OCI-LY3 (cell line): ENCODE results near the gene NEDD4L.

ENCODE experiments used
- H2AFZ ChIP-seq: fragments of 200-600, 300-600 bp; shearing (Covaris generic); 2 replicates; pipeline ENCODE4 v1.6.0; 2014; ENCODE audit warnings: antibody characterized with exemption, low read depth, low read length
- H3K27ac ChIP-seq: fragments of 200-600, 300-600 bp; sonication (generic); 2 replicates; pipeline ENCODE4 v1.5.1; 2014; ENCODE audit warnings: mild to moderate bottlenecking, low read length, moderate library complexity, mixed read lengths
- H3K27me3 ChIP-seq: fragments of 200-600, 300-600 bp; sonication (generic); 2 replicates; pipeline ENCODE4 v1.6.1; 2014; ENCODE audit warnings: low read depth, low read length, mixed read lengths
- H3K36me3 ChIP-seq: fragments of 200-600, 300-600 bp; sonication (generic); replicated peaks from 2 replicates; pipeline ENCODE3; 2014; ENCODE audit warnings: low read depth, low read length, mixed read lengths
- H3K4me1 ChIP-seq: fragments of 300-600, 200-600 bp; sonication (generic); 2 replicates; pipeline ENCODE4 v1.6.1; 2014; ENCODE audit warnings: low read length, mixed read lengths
- H3K4me2 ChIP-seq: fragments of 200-600, 300-600 bp; sonication (generic); 2 replicates; pipeline ENCODE4 v1.6.1; 2014; ENCODE audit warnings: low read length, mixed read lengths
- H3K4me3 ChIP-seq: fragments of 300-600, 200-600 bp; sonication (generic); 2 replicates; pipeline ENCODE4 v1.5.1; 2014; ENCODE audit warnings: antibody characterized with exemption, mild to moderate bottlenecking, low read length, moderate library complexity
- H3K79me2 ChIP-seq: fragments of 300-600, 200-600 bp; shearing (Covaris generic); 2 replicates; pipeline ENCODE4 v1.6.1; 2014; ENCODE audit warnings: mild to moderate bottlenecking, low read length, mixed read lengths
- H3K9ac ChIP-seq: fragments of 300-600, 200-600 bp; shearing (Covaris generic); 2 replicates; pipeline ENCODE4 v1.6.0; 2014; ENCODE audit warnings: mild to moderate bottlenecking, low read length, moderate library complexity
- H3K9me3 ChIP-seq: fragments of 200-600, 300-600 bp; shearing (Covaris generic); 2 replicates; pipeline ENCODE4 v1.6.1; 2014; ENCODE audit warnings: low read length, mixed read lengths; ENCODE audit not compliant: insufficient read depth
- H4K20me1 ChIP-seq: fragments of 200-600, 300-600 bp; sonication (generic); 2 replicates; pipeline ENCODE4 v1.6.1; 2016; ENCODE audit warnings: low read length, mixed read lengths; ENCODE audit not compliant: insufficient read depth
- CTCF ChIP-seq: fragments of 200-600, 300-600 bp; sonication (generic); IDR thresholded peaks from 2 replicates; pipeline ENCODE4 v1.5.1; 2014; ENCODE audit warnings: antibody characterized with exemption, low read length, low read depth
- EZH2phosphoT487 ChIP-seq: fragments of 200-600 bp; shearing (Covaris generic); IDR thresholded peaks from 2 replicates; pipeline ENCODE4 v1.6.1; 2018; ENCODE audit warnings: antibody characterized with exemption, mixed run types, low read depth

The NEDD4L gene

GRCh38 chr18:58230438-58231179 lies 186.6 kb downstream of the NEDD4L start:
- Histone ChIP-seq H4K20me1 (peaks cover 42% of the 10 kb centered on the region), H3K4me3 (peak overlapping the region; percentile 68), H2AFZ (no peak overlapping the region), H3K27ac (peak overlapping the region; percentile 88), H3K36me3 (peaks cover 36% of the 10 kb centered on the region), H3K79me2 (peaks cover 96% of the 10 kb centered on the region), H3K4me2 (peak overlapping the region; percentile 85), H3K9me3 (no peaks in the 10 kb centered on the region), H3K4me1 (peaks cover 66% of the 10 kb centered on the region), H3K27me3 (no peaks in the 10 kb centered on the region), H3K9ac (peak overlapping the region; percentile 71)
- TF ChIP-seq CTCF (no peak), EZH2phosphoT487 (no peak)

GRCh38 chr18:58231930-58232329 lies 187.9 kb downstream of the NEDD4L start:
- Histone ChIP-seq H3K79me2 (peaks cover 90% of the 10 kb centered on the region), H3K9ac (peak overlapping the region; percentile 71; the same call in 1 of the 2 replicates), H3K4me3 (peak overlapping the region; percentile 68; the same call in 1 of the 2 replicates), H3K27ac (peak overlapping the region; percentile 88), H2AFZ (no peak overlapping the region), H3K36me3 (peaks cover 36% of the 10 kb centered on the region), H3K9me3 (no peaks in the 10 kb centered on the region), H3K27me3 (no peaks in the 10 kb centered on the region), H3K4me1 (peaks cover 52% of the 10 kb centered on the region), H4K20me1 (peaks cover 42% of the 10 kb centered on the region), H3K4me2 (peak overlapping the region; percentile 85)
- TF ChIP-seq CTCF (peak; percentile 99), EZH2phosphoT487 (no peak)

GRCh38 chr18:58232668-58233067 lies 188.6 kb downstream of the NEDD4L start:
- Histone ChIP-seq H3K27me3 (no peaks in the 10 kb centered on the region), H2AFZ (no peak overlapping the region), H3K9me3 (no peaks in the 10 kb centered on the region), H3K9ac (no peak overlapping the region), H3K36me3 (peaks cover 32% of the 10 kb centered on the region), H3K4me1 (peaks cover 45% of the 10 kb centered on the region), H3K27ac (no peak overlapping the region), H4K20me1 (peaks cover 42% of the 10 kb centered on the region), H3K4me3 (no peak overlapping the region), H3K79me2 (peaks cover 88% of the 10 kb centered on the region), H3K4me2 (no peak overlapping the region)
- TF ChIP-seq CTCF (no peak), EZH2phosphoT487 (no peak)

- peaks cover 54% of the 10 kb centered on the region for H4K20me1 ChIP-seq
- H3K79me2 ChIP-seq = peaks cover 84% of the 10 kb centered on the region
- no peak overlapping the region for H2AFZ ChIP-seq
- no peak overlapping the region for H3K4me2 ChIP-seq
- H3K36me3 ChIP-seq = peaks cover 21% of the 10 kb centered on the region
- H3K9ac ChIP-seq = no peak overlapping the region
- H3K27me3 ChIP-seq = no peaks in the 10 kb centered on the region
- H3K9me3 ChIP-seq = no peaks in the 10 kb centered on the region
- no peak overlapping the region for H3K4me3 ChIP-seq
- peaks cover 28% of the 10 kb centered on the region for H3K4me1 ChIP-seq
- no peak overlapping the region for H3K27ac ChIP-seq
- no peak for TF ChIP-seq CTCF
- TF ChIP-seq EZH2phosphoT487 = no peak
These were observed 190.3 kb downstream of the NEDD4L start for GRCh38 chr18:58234359-58234741.
